Keratinocyte (primary cell): ENCODE results near the gene SHISA9.

ENCODE experiments used
- EZH2 ChIP-seq: IDR thresholded peaks from one replicate; pipeline ENCODE4 v1.6.1; 2012; ENCODE audit warnings: inconsistent platforms, mild to moderate bottlenecking, low read length, moderate library complexity
- TF ChIP-seq, protein P1 (sequence below), 3 experiments: IDR thresholded peaks in 1 of 3; conservative IDR thresholded peaks in 1 of 3; optimal IDR thresholded peaks in 1 of 3; 2 replicates in 2 of 3; 3 replicates in 1 of 3; pipeline versions ENCODE3 to v1.5.1; 2011; ENCODE audit warnings: low read length in 3 of 3, mild to moderate bottlenecking in 3 of 3, moderate library complexity in 2 of 3, control low read depth in 1 of 3, inconsistent platforms in 1 of 3; ENCODE audit not compliant: insufficient read depth in 2 of 3; ENCODE audit errors: extremely low read depth in 1 of 3

- no peak for TF ChIP-seq EZH2
- TF ChIP-seq, protein P1, sequence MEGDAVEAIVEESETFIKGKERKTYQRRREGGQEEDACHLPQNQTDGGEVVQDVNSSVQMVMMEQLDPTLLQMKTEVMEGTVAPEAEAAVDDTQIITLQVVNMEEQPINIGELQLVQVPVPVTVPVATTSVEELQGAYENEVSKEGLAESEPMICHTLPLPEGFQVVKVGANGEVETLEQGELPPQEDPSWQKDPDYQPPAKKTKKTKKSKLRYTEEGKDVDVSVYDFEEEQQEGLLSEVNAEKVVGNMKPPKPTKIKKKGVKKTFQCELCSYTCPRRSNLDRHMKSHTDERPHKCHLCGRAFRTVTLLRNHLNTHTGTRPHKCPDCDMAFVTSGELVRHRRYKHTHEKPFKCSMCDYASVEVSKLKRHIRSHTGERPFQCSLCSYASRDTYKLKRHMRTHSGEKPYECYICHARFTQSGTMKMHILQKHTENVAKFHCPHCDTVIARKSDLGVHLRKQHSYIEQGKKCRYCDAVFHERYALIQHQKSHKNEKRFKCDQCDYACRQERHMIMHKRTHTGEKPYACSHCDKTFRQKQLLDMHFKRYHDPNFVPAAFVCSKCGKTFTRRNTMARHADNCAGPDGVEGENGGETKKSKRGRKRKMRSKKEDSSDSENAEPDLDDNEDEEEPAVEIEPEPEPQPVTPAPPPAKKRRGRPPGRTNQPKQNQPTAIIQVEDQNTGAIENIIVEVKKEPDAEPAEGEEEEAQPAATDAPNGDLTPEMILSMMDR (optimal IDR thresholded peaks at IDR 0.05 in 1 of 3, IDR thresholded peaks at IDR 0.05 in 1 of 3, conservative IDR thresholded peaks at IDR 0.05 in 1 of 3; ENCODE audit: extremely low read depth in 1 of 3, insufficient read depth in 2 of 3, low read length in 3 of 3): no peak
Measured at GRCh38 chr16:13193721-13194120, 292.3 kb downstream of the SHISA9 start.
